ENCODE measurements around the gene FGF18. TPM values are rescaled to one million over a fixed set of nuclear protein-coding genes. Genes with fewer than 3 reads are reported as not detected.
A peak's percentile ranks its signal among the peaks of the same experiment; 100 is the strongest.

FGF18 gene
- total and polyA plus RNA-seq, 9 of the 15 experiments (the other 6 are each of a cell fraction or from before 2014, with no cell fraction given): 0.05 to 0.18 (median 0.11) TPM; not detected in 6

DNA sequence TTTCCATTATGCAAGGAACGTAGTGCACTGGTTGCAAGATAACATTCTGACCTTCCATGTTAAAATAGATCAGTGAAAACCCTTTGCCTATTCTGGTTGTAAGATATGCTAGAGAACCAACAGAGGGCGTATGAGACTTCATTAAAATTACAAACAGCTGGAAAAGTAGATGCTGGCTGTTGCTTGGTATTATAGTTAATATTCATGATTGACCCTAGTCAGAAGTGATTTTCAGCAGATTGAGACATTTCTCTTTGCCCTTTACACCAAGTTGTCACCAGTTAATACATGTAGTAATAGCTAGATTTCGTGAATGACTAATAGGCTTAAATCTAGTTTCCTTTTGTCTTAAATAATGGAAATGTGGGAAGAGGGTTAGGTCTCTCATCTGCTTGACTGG, 13.8 kb upstream of the FGF18 start (continued):
- TF ChIP-seq, protein P1, sequence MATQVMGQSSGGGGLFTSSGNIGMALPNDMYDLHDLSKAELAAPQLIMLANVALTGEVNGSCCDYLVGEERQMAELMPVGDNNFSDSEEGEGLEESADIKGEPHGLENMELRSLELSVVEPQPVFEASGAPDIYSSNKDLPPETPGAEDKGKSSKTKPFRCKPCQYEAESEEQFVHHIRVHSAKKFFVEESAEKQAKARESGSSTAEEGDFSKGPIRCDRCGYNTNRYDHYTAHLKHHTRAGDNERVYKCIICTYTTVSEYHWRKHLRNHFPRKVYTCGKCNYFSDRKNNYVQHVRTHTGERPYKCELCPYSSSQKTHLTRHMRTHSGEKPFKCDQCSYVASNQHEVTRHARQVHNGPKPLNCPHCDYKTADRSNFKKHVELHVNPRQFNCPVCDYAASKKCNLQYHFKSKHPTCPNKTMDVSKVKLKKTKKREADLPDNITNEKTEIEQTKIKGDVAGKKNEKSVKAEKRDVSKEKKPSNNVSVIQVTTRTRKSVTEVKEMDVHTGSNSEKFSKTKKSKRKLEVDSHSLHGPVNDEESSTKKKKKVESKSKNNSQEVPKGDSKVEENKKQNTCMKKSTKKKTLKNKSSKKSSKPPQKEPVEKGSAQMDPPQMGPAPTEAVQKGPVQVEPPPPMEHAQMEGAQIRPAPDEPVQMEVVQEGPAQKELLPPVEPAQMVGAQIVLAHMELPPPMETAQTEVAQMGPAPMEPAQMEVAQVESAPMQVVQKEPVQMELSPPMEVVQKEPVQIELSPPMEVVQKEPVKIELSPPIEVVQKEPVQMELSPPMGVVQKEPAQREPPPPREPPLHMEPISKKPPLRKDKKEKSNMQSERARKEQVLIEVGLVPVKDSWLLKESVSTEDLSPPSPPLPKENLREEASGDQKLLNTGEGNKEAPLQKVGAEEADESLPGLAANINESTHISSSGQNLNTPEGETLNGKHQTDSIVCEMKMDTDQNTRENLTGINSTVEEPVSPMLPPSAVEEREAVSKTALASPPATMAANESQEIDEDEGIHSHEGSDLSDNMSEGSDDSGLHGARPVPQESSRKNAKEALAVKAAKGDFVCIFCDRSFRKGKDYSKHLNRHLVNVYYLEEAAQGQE (IDR thresholded peaks at IDR 0.05; ENCODE audit: borderline replicate concordance): peak; percentile 13; the same call in 1 of the 2 replicates
- TF ChIP-seq, protein P1 (CRISPR knock-in tag; IDR thresholded peaks at IDR 0.05; ENCODE audit: low read depth): no peak
- TF ChIP-seq, protein P2, sequence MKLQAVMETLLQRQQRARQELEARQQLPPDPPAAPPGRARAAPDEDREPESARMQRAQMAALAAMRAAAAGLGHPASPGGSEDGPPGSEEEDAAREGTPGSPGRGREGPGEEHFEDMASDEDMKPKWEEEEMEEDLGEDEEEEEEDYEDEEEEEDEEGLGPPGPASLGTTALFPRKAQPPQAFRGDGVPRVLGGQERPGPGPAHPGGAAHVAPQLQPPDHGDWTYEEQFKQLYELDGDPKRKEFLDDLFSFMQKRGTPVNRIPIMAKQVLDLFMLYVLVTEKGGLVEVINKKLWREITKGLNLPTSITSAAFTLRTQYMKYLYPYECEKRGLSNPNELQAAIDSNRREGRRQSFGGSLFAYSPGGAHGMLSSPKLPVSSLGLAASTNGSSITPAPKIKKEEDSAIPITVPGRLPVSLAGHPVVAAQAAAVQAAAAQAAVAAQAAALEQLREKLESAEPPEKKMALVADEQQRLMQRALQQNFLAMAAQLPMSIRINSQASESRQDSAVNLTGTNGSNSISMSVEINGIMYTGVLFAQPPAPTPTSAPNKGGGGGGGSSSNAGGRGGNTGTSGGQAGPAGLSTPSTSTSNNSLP (IDR thresholded peaks at IDR 0.05; ENCODE audit: borderline replicate concordance, low read depth, low read length): no peak
- peak; percentile 31 for TF ChIP-seq RBFOX2 (IDR thresholded peaks at IDR 0.05; ENCODE audit: low read depth, low read length)
- no peak for TF ChIP-seq EZH2 (IDR thresholded peaks at IDR 0.05; ENCODE audit: borderline replicate concordance, low read depth, low read length)
- TF ChIP-seq, protein P3, sequence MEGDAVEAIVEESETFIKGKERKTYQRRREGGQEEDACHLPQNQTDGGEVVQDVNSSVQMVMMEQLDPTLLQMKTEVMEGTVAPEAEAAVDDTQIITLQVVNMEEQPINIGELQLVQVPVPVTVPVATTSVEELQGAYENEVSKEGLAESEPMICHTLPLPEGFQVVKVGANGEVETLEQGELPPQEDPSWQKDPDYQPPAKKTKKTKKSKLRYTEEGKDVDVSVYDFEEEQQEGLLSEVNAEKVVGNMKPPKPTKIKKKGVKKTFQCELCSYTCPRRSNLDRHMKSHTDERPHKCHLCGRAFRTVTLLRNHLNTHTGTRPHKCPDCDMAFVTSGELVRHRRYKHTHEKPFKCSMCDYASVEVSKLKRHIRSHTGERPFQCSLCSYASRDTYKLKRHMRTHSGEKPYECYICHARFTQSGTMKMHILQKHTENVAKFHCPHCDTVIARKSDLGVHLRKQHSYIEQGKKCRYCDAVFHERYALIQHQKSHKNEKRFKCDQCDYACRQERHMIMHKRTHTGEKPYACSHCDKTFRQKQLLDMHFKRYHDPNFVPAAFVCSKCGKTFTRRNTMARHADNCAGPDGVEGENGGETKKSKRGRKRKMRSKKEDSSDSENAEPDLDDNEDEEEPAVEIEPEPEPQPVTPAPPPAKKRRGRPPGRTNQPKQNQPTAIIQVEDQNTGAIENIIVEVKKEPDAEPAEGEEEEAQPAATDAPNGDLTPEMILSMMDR (IDR thresholded peaks at IDR 0.05 in 2 of 3, conservative IDR thresholded peaks at IDR 0.05 in 1 of 3; ENCODE audit: insufficient read depth in 2 of 3, low read depth in 1 of 3, low read length in 3 of 3): peak in 2 of 3 experiments; percentile 41 to 45; a peak in 3 of 6 replicates
- no peak for TF ChIP-seq ZNF644 (tag; IDR thresholded peaks at IDR 0.05; ENCODE audit: low read depth)
- no peak for TF ChIP-seq MTA1 (IDR thresholded peaks at IDR 0.05; ENCODE audit: borderline replicate concordance)
- TF ChIP-seq ZNF780A (CRISPR knock-in tag; IDR thresholded peaks at IDR 0.05): no peak
- no peak for TF ChIP-seq CCNT2 (IDR thresholded peaks at IDR 0.05; ENCODE audit: borderline replicate concordance, extremely low read depth, insufficient read length, low read depth, low read length)
- TF ChIP-seq, protein P4, sequence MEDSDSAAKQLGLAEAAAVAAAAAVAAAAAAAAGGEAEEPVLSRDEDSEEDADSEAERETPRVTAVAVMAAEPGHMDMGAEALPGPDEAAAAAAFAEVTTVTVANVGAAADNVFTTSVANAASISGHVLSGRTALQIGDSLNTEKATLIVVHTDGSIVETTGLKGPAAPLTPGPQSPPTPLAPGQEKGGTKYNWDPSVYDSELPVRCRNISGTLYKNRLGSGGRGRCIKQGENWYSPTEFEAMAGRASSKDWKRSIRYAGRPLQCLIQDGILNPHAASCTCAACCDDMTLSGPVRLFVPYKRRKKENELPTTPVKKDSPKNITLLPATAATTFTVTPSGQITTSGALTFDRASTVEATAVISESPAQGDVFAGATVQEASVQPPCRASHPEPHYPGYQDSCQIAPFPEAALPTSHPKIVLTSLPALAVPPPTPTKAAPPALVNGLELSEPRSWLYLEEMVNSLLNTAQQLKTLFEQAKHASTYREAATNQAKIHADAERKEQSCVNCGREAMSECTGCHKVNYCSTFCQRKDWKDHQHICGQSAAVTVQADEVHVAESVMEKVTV (CRISPR knock-in tag; IDR thresholded peaks at IDR 0.05): no peak
- peak; percentile 25; the same call in 1 of the 2 replicates for TF ChIP-seq TEAD4 (IDR thresholded peaks at IDR 0.05; ENCODE audit: low read length)
- no peak for TF ChIP-seq TEAD4 (CRISPR knock-in tag; IDR thresholded peaks at IDR 0.05; ENCODE audit: borderline replicate concordance)
- TF ChIP-seq PCBP2 (IDR thresholded peaks at IDR 0.05; ENCODE audit: low read depth, low read length, poor library complexity, severe bottlenecking): no peak
- TF ChIP-seq POLR3G (IDR thresholded peaks at IDR 0.05; ENCODE audit: extremely low read depth, insufficient read length, insufficient replicate concordance): no peak
